Stimulated activated CD4-positive, alpha-beta T cell treated with anti-CD3 and anti-CD28 coated beads, Interleukin-4, amount 100 ng/mL, for 1 hour (primary cell): Measurements from ENCODE around the gene ECPAS.
"Not testable (repeated sequence)": the region's sequence is repeated elsewhere in the genome, so short reads cannot be mapped to it uniquely, and the experiment has no call there.

Experiments used
- DNase-seq: peaks from one replicate; pipeline ENCODE4 v3.0.0-alpha.2; 2020

The ECPAS gene

DNA sequence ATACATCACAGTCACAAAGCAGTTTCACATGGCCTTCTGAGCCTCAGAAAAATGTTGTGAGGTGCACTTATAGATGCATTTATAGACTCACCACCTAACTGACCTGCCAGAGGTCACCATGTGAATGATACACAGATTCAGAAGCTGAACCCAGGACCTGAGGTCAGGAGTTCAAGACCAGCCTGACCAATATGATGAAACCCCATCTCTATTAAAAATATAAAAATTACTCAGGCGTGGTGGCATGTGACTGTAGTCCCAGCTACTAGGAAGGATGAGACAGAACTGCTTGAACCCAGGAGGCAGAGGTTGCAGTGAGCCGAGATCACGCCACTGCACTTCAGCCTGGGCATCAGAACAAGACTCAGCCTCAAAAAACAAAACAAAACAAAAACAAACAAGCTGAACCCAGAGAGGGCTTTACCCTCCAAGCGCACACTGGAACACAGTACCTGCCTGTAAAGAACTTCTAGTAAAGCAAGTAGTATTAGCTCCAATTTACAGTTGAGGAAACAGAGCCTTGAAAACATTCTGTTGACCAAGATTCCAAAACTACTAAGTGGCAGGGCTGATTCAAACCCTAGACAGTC lies 16.3 kb downstream of the ECPAS start:
- no peak for DNase-seq

DNA sequence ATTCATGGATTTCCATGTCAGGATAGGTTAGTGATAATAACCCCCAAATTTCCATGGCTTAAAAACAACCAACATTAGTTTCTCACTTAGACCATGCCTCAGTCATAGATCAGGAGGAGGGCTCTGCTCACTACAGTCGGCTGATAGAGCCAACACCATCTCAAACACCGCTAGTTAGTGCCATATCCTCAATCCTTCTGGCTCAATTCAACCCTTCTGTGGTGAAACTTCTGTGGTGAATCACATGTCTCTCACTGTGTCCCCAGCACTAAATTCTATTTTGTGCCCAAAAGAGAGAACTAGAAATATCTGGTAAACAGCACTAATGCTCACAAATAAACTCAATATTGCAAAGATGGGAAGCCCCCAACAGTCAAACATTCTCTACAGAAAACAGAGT lies 21.1 kb downstream of the ECPAS start:
- DNase-seq = no peak

DNA sequence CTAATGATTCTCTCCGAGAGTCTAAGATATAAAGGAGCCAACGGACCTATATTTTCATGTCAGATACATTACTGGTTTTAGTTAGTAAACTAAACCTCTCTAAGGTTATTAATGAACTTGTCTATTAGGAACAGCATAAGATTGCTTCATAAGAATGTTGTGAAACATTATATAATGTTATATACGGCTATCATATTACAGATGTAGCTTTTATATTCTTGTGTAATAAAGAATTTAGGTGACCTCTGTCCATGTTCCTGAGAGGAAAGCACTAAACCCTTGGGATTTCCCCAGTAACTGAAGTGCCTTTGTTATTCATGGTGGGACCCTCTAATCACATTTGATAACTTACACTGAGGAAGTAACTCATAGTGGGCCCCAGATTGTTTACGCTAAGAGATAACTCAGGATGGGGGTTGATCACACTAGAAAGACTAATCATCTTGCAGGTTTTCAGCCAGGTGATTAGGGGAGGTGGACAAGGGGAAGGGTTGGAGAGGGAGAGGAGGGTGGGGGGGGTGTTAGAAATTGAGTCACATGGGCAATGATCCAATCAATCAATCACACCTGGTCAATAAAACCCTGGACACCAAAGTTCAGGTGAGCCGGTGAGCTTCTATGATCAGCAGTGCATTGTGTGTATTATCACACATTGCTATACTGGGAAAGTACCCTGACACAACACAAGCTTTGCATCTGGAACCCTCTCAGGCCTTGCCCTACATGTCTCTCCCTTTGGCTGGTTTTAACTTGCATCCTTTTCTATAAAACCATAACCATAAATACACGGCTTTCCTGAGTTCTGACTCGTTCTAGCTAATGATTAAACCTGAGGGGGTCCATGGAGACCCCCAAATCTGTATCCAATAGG lies 25.8 kb downstream of the ECPAS start:
- DNase-seq = no peak

DNA sequence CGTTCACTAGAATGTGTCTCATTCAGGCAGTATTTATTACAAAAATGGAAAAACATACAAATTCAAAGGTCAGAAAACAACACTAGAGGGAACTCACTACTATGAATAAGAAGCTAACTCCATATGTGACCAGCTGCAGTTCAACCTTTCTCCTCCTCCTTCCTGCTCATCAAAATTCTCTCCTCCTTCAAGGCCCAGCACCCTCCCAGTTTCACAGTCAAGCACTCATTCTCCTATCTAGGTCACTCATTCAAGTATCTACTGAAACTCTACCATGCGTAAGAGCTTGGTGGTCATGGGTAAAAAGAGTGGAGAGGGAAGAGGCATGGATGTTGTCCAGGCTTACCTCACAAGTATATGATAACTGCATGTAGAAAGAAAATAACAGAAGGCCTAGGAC lies 27.7 kb downstream of the ECPAS start:
- no peak for DNase-seq

DNA sequence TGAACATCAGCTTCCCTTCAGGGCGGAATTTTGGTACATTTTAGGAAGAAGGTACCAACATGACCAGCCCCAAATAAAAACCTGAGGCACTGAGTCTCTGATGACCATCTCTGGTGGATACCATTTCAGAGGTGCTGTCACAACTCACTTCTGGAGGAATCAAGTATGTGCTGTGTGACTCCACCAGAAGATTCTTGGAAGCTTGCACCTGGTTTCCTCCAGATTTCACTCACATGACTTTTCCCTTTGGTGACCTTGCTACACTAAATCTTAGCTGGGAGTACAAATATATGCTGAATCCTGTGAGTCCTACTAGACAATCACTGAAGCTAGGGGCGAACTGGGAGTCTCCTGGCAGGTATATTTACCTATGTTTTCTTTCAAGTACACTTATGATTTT lies 28.5 kb downstream of the ECPAS start:
- no peak for DNase-seq

DNA sequence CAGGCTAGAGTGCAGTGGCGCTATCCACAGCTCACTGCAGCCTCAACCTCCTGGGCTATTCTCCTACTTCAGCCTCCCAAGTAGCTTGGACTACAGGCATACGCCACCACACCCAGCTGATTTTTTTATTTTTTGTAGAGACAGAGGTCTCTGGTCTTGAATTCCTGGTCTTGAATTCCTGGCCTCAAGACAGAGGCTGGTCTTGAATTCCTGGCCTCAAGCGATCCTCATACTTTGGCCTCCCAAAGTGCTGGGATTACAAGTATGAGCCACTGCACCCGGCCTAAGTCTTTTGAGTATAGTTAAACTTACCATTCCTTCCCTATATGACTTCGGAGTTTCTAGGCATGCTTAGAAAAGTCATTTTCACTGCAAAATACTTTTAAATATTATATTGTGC lies 29.4 kb downstream of the ECPAS start:
- no peak for DNase-seq

DNA sequence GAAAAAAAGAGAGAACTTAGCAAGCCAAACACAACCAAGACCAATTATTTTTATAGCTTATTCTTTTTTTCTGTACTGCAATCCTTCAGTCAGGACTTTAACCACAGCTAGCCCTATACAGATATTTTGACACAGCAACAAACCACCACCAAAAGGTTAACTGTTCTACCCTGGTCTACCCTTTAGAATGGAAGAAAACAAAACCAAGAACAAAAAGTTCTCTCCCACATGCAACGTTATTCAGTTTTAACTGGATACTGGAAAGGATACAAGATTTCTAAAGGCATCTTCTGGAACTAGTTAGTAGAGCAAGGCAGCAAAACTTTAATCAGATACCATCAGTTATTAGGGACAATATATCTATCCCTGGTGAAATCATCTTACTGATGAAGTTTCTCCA lies 32.6 kb downstream of the ECPAS start:
- DNase-seq = no peak

DNA sequence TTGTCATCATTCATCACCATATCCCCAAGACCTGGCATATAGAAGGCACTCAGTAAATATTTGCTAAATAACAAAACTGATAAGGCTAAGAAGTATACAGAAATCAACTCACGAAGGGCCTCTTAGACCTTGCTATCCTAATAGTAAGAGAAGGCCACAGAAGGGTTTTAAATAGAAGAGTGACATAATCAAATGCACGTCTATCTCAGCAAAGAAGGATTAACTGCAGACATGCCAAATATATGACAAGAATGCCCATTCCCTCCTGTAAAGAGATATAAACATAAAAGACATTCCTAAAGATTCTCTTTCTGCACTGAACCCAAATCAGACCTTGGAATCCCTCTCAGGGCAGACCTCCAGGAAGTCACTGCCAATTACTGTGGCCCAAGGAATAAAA lies 34.1 kb downstream of the ECPAS start:
- DNase-seq = no peak

DNA sequence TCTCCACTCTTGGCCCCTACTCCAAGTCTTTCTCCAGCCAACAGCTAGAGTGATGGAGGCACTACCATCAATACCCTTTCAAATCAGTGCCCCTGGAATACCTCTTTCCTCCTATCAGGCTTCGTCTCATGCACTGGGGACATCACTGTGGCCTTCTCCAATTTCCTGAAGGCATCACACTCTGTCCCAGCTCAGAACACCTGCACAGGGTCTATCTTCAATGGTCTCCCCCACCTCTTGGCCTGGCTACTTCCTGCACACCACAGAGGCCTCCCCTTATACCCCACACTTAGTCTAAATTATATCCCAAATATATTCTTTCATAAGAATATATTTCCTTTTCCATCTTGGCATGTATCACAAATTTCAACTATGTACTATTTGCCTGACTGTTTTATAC lies 34.5 kb downstream of the ECPAS start:
- DNase-seq = no peak

DNA sequence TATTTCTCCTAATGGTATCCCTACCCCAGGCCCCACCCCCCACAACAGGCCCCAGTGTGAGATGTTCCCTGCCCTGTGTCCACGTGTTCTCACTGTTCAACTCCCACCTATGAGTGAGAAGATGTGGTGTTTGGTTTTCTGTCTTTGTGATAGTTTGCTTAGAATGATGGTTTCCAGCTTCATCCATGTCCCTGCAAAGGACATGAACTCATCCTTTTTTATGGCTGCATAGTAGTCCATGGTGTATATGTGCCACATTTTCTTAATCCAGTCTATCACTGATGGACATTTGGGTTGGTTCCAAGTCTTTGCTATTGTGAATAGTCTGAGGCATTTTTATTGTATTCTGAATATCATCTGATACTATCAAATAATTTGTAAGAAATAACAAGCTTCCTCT lies 38.4 kb downstream of the ECPAS start:
- not testable (repeated sequence) for DNase-seq

DNA sequence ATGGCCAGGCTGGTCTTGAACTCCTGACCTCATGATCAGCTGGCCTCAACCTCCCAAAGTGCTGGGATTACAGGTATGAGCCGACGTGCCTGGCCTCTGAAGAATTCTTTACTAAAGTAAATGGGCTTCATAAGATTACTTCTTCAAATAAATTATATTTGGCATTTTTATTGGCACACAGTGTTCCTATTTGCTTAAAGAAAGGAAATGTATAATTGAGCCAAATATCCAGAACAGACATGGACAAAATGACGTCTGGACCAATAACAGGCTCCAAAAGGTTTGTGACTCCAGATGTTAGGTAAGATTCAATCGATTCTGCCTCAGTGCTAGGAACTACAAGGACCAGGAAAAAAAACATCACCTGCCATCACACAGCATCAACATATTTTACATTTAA lies 40.7 kb downstream of the ECPAS start:
- no peak for DNase-seq

DNA sequence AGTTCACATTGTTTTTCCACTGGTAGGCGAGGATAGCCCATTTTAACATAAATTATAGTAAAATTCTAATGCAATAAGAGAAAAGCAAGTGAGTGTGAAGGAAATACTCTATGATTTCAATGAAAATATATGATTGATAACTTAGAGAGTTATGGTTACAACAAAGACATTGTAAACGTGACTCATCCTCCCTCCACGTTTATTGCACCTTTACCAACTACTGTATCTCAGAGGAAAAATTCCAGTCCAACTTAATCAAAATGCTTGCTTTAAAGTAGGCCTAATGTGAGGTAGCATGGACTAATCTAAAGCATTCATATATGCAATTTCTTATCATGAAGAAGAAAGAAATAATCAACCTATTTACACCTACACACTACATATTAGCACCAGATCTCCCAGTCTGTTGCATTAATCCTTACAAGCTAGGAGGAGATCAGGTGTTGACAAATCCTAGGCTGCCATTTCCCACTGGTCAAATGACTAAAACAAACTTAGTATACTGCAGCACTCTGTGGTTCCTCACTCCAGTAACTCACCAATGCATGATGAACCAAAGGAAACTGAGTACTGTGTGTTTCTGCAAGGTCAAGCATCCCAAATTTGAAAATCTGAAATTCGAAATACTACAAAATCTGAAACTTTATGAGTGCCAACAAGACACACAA lies 41.7 kb downstream of the ECPAS start:
- DNase-seq = no peak

DNA sequence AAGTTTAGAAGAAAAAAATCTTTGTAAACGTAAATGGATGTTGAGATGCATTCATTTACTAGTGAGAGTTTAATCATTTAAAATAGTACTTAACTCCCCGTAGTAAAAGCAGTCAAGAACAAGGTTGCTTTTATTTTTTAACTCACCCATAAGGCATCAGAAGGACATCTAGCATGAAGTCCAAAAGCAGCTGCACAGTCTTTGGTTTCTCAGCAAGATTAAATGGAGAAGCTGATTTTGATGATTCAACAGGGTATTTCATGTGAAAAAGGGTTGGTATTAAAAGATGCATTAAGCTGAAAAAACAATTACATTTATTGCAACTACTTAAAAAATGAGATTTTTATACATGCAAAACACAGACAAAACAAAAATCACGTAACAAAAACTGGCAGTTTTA lies 44.0 kb downstream of the ECPAS start:
- DNase-seq = no peak

DNA sequence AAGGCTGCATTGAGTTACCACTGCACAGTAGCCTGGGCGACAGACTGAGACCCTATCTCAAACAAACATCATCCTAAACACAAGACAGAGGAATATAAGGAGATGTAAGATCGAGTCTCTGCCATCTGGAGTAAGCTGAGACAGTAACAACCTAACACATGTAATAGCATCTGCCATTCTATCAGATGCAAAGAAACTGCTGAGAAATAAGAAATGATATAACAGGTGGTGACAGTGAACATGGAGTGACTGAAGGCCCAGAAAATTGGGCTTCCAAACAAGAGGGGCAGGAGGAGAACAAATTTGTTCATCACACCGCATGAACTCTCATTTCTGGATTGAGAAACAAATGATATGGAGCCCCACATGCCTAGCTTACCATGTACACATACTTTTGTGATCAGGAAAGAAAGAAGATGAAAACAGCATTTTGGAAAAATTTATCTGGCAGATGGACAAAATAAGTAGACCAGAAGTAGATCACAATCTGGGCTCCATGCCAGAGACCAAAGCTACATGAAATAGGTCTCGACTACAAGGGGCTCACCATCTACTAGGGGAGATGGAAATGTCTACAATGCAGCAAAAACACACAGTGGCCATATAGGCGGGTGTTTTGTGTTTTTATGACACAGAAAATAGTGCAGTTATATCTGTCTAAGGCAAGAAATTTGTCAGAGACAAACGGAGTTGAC lies 45.5 kb downstream of the ECPAS start:
- no peak for DNase-seq

DNA sequence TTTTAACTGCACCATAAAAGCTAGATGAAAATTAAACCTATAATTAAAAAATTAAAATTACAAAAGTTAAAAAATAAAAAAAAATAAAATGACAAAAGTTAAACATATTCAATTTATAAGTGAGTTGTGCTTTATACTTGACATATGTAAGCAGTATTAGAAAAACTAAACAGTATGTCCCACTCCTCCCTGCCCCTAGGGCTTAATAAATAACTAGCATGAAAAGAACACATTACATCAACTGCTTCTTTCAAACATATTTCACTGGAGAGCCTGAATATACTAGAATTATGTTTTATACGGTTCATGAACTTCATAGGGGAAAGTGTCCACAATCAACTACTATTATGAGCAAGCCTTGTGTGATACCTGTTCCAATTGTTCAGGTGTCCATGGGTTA lies 47.6 kb downstream of the ECPAS start:
- no peak for DNase-seq

DNA sequence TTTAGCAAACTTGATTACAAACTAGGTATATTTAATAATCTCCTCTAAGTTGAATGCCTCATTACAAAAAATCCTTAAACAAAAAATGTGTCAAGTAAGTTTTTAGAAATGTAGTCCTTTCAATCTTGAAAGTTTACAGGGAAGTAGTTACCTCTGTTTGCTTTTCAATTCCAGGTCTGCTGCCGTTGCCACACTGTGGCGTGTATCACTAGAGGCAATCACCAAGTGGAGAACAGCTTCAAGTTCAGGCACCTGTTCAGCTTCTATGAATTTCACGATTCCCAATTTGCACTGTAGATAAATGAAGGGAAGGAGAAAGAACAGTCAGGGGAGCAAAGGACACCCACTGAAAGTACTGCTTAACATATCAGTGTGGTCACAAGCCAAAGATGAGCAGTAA lies 51.1 kb downstream of the ECPAS start:
- no peak for DNase-seq

DNA sequence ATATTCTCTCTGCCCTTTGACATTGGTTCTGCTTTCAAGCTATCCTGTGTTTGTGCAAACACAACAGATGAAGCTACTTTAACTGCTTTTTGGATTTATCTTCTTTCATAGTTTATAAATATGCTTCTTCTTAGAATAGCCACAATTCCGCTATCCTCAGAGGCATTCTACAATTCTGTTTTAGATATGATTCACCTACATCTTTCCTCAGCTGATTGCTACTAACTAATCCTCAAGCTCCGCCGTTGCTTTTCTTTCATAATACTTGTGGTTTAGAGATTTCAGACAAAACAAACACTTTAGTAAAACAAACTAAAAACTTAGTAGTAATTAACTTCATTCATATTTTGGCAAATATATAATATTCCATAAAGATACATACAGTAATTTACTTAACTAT lies 52.5 kb downstream of the ECPAS start:
- no peak for DNase-seq

DNA sequence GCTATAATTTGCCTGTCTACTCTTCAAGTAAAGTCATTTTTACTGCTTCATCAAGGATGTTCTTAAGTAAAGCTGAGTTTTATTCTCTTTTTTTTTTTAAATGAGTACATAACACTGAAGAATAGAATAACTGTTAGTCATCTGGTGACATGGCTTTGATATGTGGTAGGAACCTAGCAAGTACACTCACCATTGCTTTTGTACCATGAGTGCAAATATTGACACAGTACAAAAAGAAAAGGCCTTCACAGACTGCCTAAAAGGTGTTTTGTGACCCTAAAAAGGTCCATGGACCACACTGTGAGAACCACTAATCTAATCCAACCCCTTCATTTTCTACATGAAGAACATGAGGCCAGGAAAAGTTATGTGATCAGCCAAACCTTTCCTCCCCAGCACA lies 55.0 kb downstream of the ECPAS start:
- no peak for DNase-seq

DNA sequence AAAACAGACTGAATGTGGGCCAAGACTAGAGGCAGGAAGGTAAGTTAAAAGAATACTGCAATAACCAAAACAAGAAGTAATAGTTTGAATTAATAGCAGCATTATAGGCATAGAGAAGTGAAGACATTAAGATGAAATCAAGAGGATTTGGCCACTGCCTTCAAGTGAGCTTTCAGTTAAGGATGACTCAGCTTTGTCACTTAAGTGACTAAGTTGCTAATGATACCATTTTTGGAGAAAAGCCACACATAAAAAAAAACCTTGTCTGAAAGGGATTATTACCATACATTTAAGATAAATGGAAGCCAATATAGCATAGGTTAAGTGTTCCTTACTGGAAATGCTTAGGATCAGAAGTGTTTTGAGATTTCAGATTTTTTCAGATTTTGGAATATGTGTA lies 57.0 kb downstream of the ECPAS start:
- DNase-seq = no peak

DNA sequence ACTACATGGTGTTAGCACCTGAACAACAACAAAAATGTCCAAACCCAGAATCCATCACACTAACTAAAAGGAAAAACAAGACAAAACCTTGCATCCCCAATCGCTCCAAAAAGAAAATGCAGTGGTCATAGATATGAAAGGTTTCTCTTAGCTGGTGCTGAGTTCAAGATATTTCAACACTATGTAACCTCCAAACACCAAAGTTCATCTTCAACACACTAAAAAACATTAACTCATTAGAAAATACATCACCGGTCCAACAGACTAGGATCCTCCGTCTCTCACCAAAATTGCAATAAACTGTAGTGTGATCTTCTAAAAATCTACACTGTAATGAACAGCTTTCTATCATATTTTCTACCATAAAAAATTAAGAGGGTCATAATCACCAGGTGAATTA lies 60.8 kb downstream of the ECPAS start:
- no peak for DNase-seq

DNA sequence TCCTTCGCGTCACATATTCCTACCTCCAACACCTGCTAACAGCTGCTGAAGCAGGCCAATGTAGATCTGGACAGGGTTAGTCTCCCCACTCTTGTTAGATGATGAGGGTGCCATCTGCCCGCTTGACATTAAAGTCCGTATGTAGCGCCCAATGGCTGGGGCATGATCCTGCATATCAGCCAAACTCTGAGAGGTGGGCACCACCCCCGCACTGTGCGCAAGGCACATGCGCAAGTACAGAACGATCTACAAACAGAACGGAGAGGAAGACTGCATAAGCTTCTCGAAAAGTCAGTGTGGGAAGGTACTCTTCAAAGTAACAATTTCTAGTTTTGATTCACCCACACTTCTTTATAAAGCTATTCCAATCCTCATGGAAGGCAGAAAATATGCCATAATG lies 69.8 kb downstream of the ECPAS start:
- DNase-seq = no peak

DNA sequence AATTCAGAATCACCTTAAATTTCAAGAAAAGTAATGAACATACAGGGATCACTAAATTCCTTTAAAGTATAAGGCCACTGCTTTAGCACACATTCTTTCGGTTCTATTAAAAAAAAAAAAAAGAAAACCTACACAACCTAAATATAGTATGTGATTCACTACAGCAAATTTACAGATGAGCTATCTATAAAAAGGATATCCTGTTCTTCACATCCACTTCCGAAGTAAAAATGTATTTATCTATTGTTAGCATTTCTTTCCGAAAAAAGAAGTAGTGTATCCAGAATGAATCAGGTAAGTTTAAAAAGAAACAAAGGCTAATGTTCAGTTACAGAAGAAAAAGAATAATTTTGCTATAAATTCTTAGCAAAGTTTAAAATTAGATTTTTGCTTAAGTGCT lies 70.2 kb downstream of the ECPAS start:
- DNase-seq = no peak

DNA sequence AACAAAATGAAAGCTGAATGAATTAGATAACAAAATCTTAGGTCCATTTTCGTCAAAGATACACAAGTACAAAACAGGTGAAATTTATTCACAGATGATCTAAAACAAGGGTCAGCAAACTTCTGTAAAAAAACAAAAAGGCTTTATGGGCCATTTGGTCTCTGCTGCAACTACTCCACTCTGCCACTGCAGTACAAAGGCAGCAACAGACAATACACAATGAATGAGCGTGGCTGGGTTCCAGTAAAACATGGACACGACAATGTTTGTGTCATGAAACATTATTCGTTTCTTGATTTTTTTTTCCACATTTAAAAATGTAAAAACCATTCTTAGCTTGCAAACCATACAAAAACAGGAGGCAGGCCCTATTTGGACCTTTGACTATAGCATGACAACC lies 71.9 kb downstream of the ECPAS start:
- DNase-seq = no peak

DNA sequence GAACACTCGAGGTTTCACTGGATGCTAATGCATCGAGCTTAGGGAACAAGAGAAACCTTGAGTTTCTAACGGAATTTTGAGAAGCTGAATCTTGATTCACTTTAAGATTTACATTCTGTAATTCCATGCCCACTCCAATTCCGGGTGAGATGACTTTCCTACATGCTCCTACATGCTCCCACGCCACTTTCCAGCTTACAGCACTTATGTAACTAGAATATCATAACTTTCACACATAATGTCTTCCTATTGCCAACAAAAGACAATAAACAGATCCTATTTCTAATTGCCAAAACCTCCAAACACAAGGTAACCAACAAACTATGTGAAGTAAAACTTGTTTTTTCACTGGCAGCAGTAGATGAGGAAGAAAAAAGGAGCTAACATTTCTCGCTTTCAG lies 72.9 kb downstream of the ECPAS start:
- DNase-seq = no peak
